HG03521 (cell line): ENCODE data around the gene RSRC1.
A peak's percentile ranks its signal among the peaks of the same experiment; 100 is the strongest.
"Not testable (repeated sequence)": the region's sequence is repeated elsewhere in the genome, so short reads cannot be mapped to it uniquely, and the experiment has no call there.

Source experiments
- ATAC-seq: cut with Tn5 transposase; IDR thresholded peaks from one replicate; pipeline ENCODE4 v1.9.1; 2021; ENCODE audit warnings: mild to moderate bottlenecking, moderate library complexity; ENCODE audit not compliant: unreplicated experiment

Gene RSRC1

DNA sequence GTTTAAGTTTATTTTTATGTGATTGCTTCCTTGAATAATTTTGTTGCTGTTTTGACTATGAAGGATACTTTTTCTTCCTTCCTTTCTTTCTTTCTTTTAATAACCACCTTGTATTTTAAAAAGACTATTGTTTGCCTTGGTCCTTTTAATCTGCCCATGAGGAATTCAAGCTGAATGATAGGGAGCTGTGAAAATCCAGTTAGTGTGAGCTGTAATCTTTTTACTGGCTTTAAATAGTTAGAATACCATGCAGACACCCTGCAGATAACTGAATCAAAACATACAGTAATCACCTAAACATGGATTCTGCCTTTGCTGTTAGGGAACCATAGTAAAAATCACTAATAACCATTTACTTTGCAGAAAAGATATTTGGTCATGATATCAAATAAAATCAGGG, 110.7 kb downstream of the RSRC1 start:
- ATAC-seq, result no peak

DNA sequence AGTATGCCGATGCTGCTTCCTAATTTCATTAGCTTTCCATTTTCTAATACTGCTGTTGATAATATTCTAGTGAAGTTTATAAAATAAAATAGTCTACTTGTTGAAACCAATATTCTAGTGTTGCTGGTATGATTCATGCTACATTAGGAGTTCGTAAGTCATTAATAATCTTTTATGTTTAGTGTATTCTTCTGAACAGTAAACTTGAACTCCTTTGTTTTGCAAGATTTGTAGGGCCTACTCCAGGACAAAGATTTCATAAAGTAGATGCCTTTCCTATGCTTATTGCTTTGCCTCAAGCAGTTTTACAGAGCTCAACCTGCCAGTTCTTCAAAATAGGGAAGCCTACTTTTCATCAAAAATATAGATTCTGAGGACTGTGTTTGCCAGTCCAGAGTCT, 111.5 kb downstream of the RSRC1 start:
- no peak for ATAC-seq

DNA sequence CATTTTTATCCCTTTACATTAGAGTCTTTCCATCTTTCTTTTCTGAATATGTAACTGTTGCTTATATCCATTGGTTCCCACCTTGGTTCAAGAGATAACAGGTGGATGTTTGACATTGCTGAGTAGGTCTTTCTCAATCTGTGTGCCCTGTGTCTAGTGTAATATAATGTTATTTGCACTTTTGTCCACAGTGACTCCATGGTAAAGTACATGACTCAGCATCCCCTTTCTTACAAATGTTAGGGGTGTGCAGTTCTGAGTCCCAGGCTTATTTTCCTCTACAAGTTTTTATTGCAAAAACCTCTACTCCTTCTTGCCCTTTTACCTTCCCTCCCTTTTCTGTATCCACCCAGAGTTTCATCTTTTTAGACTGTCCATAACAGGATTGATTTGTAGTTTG, 116.5 kb downstream of the RSRC1 start:
- ATAC-seq, result no peak

GRCh38 chr3:158228942-158229341, 119.1 kb downstream of the RSRC1 start:
- not testable (repeated sequence) for ATAC-seq

DNA sequence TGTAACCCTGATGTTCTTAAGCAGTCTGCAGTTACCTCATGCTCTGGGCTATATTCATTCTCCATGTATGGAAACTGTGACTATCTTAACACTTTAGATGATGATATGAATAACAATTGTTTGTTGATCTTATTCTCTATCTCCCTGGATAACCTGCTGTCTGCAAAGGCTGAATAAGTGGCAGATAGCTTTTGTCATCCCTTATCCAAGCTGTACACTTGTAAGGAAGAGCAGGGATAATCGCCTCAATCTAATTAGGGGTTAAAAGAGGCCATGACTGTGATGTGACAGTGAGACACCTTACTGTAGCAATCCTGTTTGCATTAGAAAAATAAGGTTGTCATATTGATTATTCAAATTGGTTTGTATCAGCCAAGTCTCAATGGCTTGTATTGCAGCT, 123.9 kb downstream of the RSRC1 start:
- ATAC-seq, result no peak

DNA sequence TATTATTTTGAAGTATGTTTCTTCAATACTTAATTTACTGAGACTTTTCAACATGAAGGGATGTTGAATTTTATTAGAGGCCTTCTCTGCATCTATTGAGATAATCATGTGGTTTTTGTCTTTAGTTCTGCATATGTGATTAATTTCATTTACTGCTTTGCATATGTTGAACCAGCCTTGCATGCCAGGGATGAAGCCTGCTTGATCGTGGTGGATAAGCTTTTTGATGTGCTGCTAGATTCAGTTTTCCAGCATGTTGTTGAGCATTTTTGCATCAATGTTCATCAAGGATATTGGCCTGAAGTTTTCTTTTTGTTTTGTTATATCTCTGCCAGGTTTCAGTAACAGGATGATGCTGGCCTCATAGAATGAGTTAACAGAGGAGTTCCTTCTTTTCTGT, 134.4 kb downstream of the RSRC1 start:
- ATAC-seq, result no peak

- no peak for ATAC-seq
Observed at GRCh38 chr3:158247288-158247687, 137.4 kb downstream of the RSRC1 start.

DNA sequence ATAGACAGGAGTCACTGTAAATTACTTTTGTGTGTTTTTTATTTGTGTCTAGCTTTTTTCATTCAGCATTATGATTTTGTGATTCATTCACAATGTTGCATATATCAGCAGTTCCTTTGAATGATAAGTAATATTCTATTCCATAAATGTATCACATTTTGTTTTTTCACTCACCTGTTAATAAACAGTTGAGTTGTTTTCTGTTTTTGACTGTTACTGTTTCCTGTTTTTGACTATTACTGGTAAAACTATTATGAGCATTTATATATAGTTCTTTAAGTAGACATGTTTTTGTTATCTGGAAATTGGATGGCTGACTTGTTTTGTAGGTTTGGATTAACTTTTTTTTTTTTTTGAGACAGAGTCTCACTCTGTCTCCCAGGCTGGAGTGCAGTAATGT, 138.4 kb downstream of the RSRC1 start:
- ATAC-seq, result no peak

GRCh38 chr3:158249183-158249582, 139.3 kb downstream of the RSRC1 start:
- peak; percentile 54 for ATAC-seq

DNA sequence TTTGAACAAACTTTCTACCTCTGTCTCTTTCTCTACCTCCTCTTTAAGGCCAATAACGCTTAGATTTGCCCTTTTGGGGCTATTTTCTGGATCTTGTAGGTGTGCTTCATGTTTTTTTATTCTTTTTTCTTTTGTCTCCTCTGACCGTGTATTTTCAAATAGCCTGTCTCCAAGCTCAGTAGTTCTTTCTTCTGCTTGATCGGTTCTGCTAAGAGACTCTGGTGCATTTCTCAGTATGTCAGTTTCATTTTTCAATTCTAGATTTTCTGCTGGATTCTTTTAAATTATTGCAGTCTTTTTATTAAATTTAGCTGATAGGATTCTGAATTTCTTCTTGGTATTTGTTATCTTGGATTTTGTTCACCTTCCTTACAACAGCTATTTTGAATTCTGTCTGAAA, 148.7 kb downstream of the RSRC1 start:
- no peak for ATAC-seq

GRCh38 chr3:158260392-158260791, 150.5 kb downstream of the RSRC1 start:
- no peak for ATAC-seq

DNA sequence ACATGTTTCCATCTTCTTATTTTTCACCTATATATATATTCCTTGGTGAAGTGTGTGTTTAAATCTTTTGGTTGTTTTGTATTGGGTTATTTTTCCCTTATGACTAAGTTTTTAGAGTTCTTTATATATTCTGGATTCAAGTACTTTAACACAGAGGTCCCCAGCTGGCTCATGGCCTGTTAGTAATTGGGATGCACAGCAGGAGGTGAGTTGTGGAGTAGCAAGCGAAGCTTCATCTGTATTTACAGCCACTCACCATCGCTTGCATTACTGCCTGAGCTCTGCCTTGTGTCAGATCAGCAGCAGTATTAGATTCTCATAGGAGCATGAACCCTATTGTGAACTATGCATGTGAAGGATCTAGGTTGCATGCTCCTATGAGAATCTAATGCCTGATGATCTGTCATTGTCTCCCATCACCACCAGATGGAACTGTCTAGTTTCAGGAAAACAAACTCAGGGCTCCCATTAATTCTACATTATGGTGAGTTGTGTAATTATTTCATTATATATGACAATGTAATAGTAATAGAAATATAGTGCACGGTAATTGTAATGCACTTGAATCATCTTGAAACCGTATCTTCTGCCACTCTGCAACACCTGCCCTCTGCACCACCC, 151.6 kb downstream of the RSRC1 start:
- no peak for ATAC-seq

DNA sequence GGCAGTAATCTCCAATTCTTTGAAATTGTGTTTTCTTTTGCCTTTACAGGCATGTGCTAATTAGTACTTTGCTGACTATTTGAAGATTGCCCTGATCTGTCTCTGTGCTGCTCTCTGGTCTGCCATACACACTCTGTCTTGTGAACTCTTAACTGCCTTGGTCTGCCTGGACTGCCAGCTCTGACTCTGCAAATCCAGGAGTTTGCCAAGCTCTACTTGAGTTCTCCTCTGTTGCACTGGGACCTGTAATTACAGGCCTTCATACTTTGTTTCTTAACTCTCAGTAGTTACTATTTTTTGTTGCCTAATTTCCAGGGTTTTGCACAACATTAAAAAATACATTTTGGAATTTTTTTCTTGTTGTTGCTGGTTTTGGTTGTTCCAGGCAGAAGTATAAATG, 155.0 kb downstream of the RSRC1 start:
- no peak for ATAC-seq

- ATAC-seq, result no peak
Observed at GRCh38 chr3:158267015-158267414, 157.1 kb downstream of the RSRC1 start.

- no peak for ATAC-seq
Observed at GRCh38 chr3:158269942-158270341, 160.1 kb downstream of the RSRC1 start.

- ATAC-seq, result no peak
Observed at GRCh38 chr3:158272081-158272480, 162.2 kb downstream of the RSRC1 start.

- ATAC-seq, result no peak
Observed at GRCh38 chr3:158273656-158274055, 163.8 kb downstream of the RSRC1 start.

GRCh38 chr3:158278187-158278586, 168.3 kb downstream of the RSRC1 start:
- no peak for ATAC-seq

DNA sequence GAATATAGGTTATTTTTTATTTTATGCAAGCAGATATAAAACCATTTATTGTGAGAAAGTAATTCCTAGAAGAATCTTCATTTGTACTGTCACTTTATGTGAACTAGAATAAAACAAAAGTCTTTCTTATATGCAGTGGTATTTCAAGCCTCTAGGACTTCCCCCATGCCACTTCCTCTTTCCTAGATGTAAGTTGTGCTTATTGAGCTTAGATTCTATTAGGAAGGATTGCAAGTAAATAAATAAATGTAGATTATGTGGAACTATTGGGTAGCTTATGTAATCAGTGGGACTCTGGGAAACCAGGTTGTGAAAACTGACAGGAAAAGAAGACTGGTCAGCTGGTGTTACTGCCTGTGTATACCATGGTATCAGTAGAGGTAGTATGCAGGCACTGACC, 169.7 kb downstream of the RSRC1 start:
- ATAC-seq, result no peak

DNA sequence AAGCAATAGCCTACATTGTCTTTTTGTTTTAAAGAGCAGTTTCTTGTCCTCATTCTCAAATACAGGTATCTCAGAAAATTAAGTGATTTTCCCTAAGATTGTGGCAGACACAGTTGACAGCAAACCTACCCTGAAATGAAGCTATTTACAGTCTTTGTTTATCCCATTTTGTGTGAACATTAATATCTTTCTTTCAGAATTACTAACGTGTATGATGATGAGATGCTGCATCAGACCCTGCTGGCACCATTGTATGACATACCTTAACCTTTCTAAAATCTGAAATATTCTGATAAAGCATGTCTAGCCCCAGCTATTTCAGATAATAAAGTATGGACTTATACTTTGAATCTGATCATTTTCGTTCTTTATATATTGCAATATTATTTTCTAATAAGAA, 185.9 kb downstream of the RSRC1 start:
- ATAC-seq, result no peak

- ATAC-seq, result no peak
Observed at GRCh38 chr3:158297940-158298339, 188.1 kb downstream of the RSRC1 start.

DNA sequence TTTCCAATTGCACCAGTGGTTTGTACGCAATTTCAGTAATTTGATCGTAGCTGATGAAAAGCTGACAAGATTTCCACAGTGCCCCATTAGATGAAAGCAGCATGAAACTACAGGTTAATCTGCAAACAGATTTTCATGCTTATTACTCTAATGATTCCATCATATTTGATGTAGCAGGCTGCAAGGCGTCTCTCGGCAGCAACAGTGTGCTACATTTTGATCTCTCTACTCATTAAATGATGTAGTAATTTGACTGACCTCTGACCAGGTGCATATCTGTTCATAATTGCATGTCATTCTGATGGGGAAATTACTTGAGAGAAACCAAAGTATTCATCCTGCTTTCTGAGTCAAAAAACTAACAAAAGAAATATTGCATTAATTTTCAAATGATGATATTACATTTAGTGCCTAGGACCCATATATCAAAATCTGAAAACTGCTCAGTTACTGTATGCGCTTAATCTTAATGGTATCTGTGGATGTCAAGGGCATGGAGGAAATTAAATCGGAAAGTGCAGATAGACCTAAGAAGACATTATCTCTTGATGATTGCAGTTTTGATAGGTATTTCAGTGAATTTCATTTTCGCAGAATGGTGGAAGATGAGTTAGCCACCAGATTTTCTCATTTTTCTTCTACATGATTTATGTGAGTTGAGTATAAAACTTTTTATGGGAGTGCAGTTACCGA, 198.5 kb downstream of the RSRC1 start:
- no peak for ATAC-seq
